Muscle layer of colon (tissue), 2 donors: ENCODE measurements around the gene LYVE1.

Experiments
- H3K27ac ChIP-seq: one replicate; pipeline ENCODE4 v1.7.0; 2013; ENCODE audit warnings: low read depth, mild to moderate bottlenecking, low read length, moderate library complexity
- H3K27me3 ChIP-seq, 2 donors: one replicate each; pipeline ENCODE4 v1.7.0; 2013; ENCODE audit warnings: low read length in 2 of 2, mild to moderate bottlenecking in 2 of 2; ENCODE audit not compliant: insufficient read depth in 2 of 2, control insufficient read depth in 1 of 2
- H3K36me3 ChIP-seq: one replicate; pipeline ENCODE4 v1.7.0; 2013; ENCODE audit warnings: mild to moderate bottlenecking, low read length; ENCODE audit not compliant: insufficient read depth
- H3K4me1 ChIP-seq: one replicate; pipeline ENCODE4 v1.7.0; 2013; ENCODE audit warnings: mild to moderate bottlenecking, low read length; ENCODE audit not compliant: insufficient read depth
- H3K4me3 ChIP-seq, 2 donors: one replicate each; pipeline ENCODE4 v1.7.0; 2013; ENCODE audit warnings: low read length in 2 of 2, low read depth in 1 of 2, mild to moderate bottlenecking in 1 of 2, moderate library complexity in 1 of 2
- H3K9ac ChIP-seq: one replicate; pipeline ENCODE4 v1.7.0; 2013; ENCODE audit warnings: low read length
- H3K9me3 ChIP-seq: one replicate; pipeline ENCODE4 v1.7.0; 2013; ENCODE audit warnings: mild to moderate bottlenecking, low read length
- donor health status: abdominal sarcoma.
- donor health status: Adenocarcinoma of cecum.

The LYVE1 gene, protein sequence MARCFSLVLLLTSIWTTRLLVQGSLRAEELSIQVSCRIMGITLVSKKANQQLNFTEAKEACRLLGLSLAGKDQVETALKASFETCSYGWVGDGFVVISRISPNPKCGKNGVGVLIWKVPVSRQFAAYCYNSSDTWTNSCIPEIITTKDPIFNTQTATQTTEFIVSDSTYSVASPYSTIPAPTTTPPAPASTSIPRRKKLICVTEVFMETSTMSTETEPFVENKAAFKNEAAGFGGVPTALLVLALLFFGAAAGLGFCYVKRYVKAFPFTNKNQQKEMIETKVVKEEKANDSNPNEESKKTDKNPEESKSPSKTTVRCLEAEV

DNA sequence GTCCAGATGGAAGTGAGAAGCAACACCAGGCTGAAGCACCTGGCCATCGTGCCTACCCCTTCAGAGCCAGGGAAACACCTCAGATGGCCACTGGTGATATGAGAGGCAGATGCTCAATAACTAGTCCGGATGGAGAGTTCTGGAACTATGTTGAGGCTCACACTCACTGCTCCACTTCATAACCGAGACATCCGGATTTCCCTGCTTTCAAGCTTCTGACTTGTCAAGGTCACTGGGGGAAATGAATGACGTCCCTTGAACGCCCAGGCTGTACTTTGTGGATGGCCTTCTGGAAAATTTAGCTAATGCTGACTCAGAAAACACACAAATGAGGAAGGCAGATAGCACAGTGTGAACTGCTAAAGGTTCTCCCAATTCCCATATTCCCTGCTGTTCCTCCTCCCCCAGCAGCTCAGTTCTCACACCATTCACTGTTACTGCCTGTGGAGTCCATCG is at the start of gene LYVE1:
TSS of gene LYVE1 (minus strand) at position 180 of the 456 bp plus-strand sequence. CDS start at position 47, 133 bp downstream.
- H3K4me3 ChIP-seq: no peak within 1 kb of the TSS

DNA sequence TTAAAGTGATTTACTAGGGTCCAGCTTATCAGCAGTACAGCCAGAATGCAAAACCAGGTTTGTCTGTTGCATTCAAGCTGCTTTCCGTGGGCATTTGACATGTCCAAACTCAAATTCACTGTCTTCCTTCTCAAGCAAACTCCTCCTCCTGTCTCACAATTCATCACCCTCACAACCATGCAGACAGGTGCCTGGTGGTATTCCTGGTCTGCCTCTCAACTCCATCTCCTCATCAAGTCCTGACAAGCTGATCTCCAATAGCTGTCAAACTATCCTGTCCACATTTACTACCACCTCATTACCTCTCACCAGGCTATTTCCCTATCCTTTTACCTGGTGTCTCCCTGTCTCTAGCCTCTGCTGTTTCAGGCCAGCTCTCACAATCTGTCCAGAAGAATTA is 49.1 kb upstream of the LYVE1 start:
- no peak overlapping the region for H3K27ac ChIP-seq

More for the DNA sequence above, at the start of gene LYVE1:
- Histone ChIP-seq H3K9me3 (no peaks in the 10 kb centered on the region), H3K36me3 (no peaks in the 10 kb centered on the region), H3K4me1 (no peaks in the 10 kb centered on the region), H3K9ac (no peak within 1 kb of the TSS), H3K27ac (no peak within 1 kb of the TSS), H3K27me3 (no peaks in the 10 kb centered on the region)

DNA sequence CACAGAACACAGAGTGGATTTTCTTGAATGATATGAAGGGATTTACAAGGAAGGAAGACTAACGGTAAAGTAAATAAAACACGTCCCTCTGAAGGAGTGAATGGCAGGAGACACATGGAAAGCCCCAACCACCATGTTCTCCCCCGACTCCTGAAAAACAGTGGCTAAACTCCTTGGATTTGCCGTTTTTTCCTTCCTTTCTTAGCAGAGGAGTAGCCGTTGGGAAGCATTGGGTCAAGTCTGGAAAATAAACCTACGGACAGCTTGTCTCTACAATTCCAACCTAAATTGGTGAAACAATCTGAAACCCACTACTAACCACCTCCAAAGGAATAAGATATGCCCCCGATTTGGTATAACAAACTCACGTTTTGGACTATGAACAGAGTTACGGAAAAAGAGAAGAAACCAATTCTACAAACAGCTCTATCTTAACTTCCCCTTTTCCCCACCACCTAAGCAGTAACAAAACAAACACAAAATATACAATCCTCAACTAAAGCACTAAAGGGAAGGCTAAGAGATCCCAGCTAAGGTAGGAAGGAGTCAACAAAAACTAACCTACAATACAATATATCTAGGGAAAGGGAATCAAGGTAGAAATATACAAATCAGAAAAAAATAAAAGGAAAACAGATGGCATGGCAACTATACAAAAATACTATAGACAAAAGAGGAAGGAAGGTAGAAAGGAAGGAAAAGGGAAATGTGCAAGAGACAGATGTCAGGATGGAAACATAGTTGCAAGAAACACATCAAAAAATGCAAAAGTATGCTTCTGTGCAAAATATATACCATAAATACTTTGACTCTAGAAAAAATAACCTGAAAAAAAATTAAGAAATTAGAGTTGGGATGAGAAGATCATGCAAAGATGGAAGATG is 43.8 kb upstream of the LYVE1 start:
- no peak overlapping the region for H3K27ac ChIP-seq
- H3K9ac ChIP-seq: no peak overlapping the region

More for the DNA sequence above, 49.1 kb upstream of the LYVE1 start:
- no peaks in the 10 kb centered on the region for H3K9me3 ChIP-seq
- H3K4me3 ChIP-seq: no peak overlapping the region
- no peaks in the 10 kb centered on the region for H3K27me3 ChIP-seq
- H3K4me1 ChIP-seq: peaks cover 16% of the 10 kb centered on the region
- no peak overlapping the region for H3K9ac ChIP-seq
- peaks cover 28% of the 10 kb centered on the region for H3K36me3 ChIP-seq

DNA sequence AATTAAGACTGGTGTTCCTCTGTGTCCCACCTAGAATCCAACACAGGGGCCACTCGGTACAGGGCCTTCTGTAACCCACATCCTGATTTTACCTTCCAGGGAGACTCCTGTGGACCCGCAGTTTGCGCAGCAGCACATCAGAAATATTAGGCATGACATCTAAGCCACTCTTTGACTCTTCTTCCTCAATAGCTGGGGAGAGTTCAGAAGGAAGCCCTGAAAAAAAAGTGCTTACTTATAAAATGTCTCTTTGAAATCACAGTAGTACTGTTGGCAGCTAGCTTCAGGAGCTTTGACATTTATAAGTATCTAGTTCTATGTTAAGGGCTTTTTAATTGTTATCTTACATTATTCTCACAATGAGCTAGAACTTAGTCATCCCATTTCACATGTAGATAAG is 41.2 kb upstream of the LYVE1 start:
- Histone ChIP-seq H3K4me1 (peaks cover 14% of the 10 kb centered on the region), H3K27me3 (no peaks in the 10 kb centered on the region), H3K9ac (no peak overlapping the region), H3K9me3 (no peaks in the 10 kb centered on the region), H3K36me3 (peaks cover 51% of the 10 kb centered on the region), H3K27ac (no peak overlapping the region), H3K4me3 (no peak overlapping the region)

More for the DNA sequence above, 43.8 kb upstream of the LYVE1 start:
- Histone ChIP-seq H3K4me1 (peaks cover 12% of the 10 kb centered on the region), H3K4me3 (no peak overlapping the region), H3K9me3 (no peaks in the 10 kb centered on the region), H3K27me3 (no peaks in the 10 kb centered on the region), H3K36me3 (peaks cover 30% of the 10 kb centered on the region)

DNA sequence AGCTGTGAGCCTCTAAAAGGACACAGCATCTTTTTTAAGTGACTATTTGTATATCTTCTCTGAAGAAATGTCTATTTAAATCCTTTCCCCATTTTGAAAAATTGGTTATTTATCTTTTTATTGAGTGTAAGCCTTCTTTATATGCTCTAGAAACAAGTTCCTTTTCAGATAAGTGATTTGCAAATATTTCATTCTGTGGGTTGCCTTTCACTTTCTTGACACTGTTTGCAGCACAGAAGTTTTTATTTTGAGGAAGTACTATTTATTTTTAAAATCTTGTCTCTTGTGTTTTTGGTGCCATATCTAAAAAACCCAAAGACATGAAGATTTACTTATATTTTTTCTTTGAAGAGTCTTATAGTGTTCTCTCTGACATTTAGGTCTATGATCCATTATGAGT is 40.1 kb upstream of the LYVE1 start:
- no peak overlapping the region for H3K9ac ChIP-seq
- peaks cover 20% of the 10 kb centered on the region for H3K4me1 ChIP-seq
- no peaks in the 10 kb centered on the region for H3K27me3 ChIP-seq
- H3K4me3 ChIP-seq: no peak overlapping the region
- H3K36me3 ChIP-seq: peaks cover 55% of the 10 kb centered on the region
- H3K9me3 ChIP-seq: no peaks in the 10 kb centered on the region
- no peak overlapping the region for H3K27ac ChIP-seq

DNA sequence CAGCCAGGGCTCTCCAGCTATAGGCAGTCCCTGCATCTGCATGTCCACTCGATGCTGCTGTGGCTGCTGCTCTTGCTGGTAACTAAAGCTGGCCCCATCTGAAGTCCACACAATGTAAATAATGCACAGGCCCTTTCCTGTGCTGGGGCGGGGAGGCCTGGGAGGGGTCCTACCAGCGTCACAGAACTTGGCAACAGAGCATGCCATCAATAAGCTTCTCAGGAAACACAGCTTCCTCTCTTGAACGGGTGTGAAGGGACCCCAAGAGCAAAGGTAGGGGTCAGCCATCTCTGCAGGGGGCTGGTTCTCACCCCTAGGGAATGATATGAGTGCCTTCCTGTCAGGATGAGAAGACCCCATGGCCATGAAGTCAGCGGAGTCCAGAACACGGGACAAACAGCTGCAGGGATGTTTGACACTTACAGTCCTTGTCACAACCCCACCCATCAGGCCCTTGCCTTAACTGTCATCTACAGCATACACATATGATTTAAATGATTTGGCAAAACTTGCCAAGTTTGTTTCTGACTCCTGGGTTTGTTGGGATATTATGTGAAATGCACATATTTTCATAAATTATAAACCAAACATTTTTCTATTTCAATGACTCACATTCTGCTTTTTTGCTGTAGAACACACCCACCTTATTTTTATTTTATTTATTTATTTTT is 39.1 kb upstream of the LYVE1 start:
- Histone ChIP-seq H3K9me3 (no peaks in the 10 kb centered on the region), H3K9ac (no peak overlapping the region), H3K4me3 (no peak overlapping the region), H3K4me1 (peaks cover 20% of the 10 kb centered on the region), H3K27ac (peak overlapping the region; percentile 46), H3K36me3 (peaks cover 61% of the 10 kb centered on the region), H3K27me3 (no peaks in the 10 kb centered on the region)

DNA sequence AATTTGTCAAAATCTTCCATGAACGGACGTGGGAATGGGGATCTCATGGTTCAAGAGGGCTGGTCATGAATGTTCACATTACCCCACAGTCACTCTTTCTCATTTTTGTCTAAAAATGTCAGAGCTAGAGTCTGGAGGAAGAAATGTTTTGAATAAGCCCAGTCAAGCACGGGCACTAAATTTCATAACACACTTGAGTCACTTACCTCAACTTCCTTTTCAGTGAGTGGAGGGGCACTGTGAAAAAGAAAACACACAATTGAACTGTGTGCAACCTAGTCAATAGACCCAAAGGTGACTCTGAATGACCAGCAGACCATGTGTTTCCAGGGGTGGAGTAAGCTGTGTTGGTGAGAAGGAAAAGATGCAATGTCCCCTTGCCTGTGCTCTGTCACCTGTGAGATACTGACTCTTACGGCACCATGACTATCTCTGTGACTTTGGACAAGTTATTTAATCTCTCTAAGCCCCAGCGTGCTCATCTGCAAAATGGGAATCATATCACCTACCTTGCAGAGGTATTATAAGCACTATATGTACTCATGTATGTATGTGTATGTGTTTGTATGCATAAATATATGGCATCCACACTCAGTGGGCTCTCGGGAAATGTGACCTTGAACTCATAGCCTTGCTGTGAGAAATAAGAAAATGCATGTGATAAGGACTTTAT is 38.2 kb upstream of the LYVE1 start:
- Histone ChIP-seq H3K9ac (no peak overlapping the region), H3K36me3 (peaks cover 70% of the 10 kb centered on the region), H3K4me1 (peaks cover 23% of the 10 kb centered on the region), H3K9me3 (no peaks in the 10 kb centered on the region), H3K27ac (peak overlapping the region; percentile 0), H3K4me3 (no peak overlapping the region), H3K27me3 (no peaks in the 10 kb centered on the region)

DNA sequence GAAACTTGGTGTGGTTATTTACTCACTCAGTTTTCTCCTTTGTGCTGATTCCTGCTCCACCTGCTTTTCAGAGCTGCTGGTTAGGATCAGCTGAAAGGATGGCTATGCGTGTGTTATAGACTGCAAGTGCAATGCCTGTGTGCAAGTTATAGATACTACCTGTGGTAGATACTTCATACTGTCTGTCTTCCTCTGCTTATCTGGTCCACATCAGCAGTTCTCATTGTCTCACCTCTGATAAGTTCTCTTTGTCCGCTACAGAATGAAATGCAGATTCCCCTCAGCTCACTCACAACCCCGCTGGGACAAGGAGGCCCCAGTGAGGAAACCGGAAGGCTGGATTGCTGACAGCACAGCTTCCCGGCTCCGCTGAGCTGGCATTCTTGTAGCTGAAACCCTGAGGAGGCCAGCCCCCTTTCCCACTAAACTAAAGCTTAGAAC is 37.5 kb upstream of the LYVE1 start:
- Histone ChIP-seq H3K4me3 (no peak overlapping the region), H3K4me1 (peaks cover 23% of the 10 kb centered on the region), H3K36me3 (peaks cover 77% of the 10 kb centered on the region), H3K27me3 (no peaks in the 10 kb centered on the region), H3K9me3 (no peaks in the 10 kb centered on the region), H3K9ac (no peak overlapping the region), H3K27ac (no peak overlapping the region)

DNA sequence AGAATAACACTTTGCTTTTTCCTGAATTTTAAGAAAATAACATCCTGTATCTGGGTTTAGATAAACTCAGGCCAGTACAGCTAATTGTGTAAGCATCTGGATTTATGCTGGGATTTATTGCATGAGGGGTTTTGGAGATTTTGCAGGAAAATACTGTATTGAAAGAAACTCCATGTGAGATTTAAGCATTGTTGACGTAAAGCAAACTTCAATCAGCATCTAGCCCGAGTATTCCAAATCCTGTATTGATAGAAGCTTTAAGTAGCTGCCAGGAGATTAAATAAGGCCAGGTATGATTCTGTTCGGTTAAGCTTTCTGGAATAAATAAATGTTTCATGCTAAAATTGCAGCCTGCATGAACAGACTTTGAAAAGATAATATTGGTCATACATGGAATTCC is 36.3 kb upstream of the LYVE1 start:
- Histone ChIP-seq H3K27ac (no peak overlapping the region), H3K4me1 (peaks cover 21% of the 10 kb centered on the region), H3K27me3 (no peaks in the 10 kb centered on the region), H3K36me3 (peaks cover 86% of the 10 kb centered on the region), H3K4me3 (no peak overlapping the region), H3K9ac (no peak overlapping the region), H3K9me3 (no peaks in the 10 kb centered on the region)

DNA sequence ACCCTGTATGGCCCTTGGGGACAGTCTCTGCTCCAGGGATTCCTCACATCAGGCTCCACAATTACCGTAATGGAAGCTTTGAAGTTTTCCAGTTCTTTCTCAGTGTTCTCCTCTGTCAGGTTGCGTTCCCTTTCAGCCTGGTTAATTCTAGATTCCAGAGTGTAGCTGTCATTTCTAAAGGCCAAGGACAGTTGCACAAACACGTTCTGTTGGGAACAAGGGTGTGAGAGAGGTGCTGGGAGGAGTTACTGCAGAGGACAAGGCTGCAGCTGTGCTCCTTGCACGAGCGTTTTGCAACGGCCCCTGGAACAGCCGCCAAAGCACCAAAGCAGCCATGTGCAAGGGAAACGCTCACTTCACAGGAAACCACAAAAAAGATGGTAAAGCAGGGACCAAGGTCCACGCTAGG is 35.9 kb upstream of the LYVE1 start:
- H3K4me1 ChIP-seq: peaks cover 24% of the 10 kb centered on the region
- peaks cover 82% of the 10 kb centered on the region for H3K36me3 ChIP-seq
- H3K9me3 ChIP-seq: no peaks in the 10 kb centered on the region
- H3K27me3 ChIP-seq: no peaks in the 10 kb centered on the region
- no peak overlapping the region for H3K4me3 ChIP-seq
- no peak overlapping the region for H3K9ac ChIP-seq
- peak overlapping the region; percentile 12 for H3K27ac ChIP-seq
